Germinal center (tissue), 1 donor: Measurements from ENCODE around the gene KRT76.
"Not testable (repeated sequence)": the region's sequence is repeated elsewhere in the genome, so short reads cannot be mapped to it uniquely, and the experiment has no call there.

Source experiments
- DNase-seq: peaks from one replicate; pipeline ENCODE4 v3.0.0; 2012; ENCODE audit warnings: mixed read lengths, low spot score

KRT76 gene

DNA sequence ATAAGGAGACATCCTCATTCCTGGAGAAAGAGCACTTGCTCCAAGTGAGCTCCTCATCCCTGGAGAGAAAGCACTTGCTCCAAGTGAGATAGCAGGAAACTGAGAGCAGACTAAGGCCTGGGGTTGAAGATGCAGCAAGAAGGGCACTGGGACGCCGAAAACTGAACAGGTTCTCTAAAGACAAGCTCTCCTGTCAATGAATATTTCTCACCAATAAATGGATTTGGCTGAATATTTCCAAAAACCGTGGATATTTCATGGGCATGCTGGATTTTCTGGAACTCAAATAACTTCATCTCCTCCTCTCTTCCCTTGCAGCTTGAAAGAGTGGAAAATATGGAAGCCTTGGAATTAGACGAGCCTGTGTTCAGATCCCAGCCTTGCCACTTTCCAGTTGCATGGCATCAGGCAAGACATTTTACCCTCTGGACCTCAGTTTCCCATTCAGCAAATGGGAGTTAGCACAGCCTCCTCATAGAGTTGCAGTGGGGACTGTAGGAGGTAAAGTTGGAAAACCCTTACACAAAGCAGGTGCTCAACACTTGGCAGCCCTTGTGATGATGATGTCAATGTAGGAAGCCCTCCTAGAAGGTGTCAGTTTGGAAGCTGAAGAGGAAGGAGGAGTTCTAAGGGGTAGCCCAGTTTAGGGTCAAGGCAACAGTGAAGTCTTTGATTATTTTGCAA is 4.4 kb upstream of the KRT76 start:
- no peak for DNase-seq

DNA sequence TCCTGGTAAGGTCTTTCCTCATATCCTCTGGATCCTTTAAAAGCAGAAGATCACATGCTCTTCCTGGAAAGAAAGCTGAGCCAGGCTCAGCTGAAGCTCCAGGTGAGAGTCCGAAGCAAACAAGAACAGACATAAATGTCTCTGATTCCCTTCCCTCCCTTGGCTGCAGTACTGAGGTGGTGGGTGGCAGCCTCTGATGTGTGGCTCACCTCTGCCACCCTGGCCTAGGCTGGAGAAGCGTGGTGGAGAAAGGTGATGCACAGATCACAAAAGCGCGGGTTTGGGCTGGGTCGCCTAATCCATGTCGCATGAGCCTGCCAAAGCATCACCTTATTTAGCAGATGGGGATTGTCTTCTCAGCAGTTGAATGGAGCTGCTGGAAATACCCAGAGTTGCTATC is 2.8 kb upstream of the KRT76 start:
- no peak for DNase-seq

DNA sequence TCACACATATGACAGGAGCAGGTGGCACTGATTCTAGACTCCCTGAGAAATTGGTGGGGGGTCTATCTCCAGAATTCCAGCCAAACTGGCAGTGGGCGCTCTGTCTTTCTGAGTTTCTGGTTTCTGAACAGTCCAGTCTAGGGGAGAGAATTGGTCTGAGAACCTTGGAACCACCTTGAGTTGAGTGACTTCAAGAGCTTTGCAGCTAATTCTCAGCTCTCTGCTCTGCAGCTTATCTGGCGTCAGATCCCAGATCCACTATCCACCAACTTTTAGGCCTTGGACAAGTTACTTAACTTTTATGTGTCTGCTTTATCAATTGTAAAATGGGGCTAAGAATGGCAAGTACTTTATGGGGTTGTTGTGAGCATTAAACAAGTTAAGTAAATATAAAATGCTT is 1.7 kb upstream of the KRT76 start:
- no peak for DNase-seq

DNA sequence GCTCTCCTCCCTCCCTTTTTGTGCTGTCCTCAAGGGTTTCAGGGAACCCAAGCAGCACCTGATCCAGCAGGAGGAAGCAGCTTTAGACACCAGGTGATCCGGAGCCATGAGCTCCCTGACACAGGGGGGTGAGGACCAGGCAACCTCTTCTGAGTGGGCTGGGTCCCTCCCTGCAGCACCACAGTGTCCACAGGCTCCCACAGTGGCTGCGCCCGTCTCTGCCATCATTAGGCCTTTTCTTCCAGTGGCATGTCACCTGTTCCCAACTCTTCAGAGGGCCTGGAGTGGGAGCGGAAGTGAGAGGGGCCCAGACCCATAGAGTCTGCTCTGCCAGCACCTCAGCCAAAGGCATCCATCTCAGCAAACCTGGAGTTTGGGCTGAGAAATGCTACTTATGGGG is 421 bp upstream of the KRT76 start:
- DNase-seq = no peak

DNA sequence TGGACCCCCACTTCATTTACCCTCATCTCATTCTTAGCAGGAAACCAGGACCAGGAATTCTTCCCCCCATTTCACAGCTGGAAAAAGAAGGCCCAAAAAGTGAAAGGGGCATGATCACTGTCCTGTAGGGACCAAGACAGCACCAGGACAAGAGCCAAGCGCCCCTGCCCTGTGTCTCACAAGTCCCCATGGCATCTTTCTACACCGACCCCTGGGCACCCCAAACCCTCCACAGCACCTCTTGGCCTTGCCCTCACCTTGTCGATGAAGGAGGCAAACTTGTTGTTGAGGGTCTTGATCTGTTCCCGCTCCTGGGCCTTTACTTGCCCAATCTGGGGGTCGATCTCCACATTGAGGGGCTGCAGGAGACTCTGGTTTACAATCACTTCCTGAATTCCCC is 710 bp downstream of the KRT76 start:
- DNase-seq = no peak

DNA sequence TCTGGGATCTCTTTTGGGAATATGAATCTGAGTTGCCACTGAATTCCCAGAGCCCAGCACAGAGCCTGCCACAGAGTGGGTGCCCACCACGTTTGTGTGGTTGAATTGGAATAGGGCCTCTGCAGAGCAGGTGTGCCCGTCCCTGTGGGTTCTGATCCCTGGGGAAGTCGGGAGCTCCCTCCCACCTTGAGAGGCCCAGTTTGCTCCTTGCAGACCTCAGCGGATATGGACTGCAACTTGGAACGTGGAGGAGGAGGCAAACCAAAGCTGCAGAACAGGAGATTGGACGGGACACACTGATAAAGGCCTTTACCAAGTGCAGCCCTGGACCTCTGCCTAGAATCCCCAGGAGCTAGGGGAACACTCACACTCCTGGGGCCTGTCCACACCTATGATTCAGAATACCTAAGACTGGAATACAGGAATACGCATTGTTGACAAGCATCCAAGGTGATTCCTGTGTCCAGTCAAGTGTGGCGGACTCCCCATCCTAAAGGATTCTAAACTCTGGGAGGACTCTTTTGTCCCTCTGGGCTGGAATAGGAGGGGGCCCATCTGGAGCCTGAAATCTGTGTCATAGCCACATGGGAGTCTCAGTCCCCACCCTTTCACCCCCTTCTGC is 2.4 kb downstream of the KRT76 start:
- no peak for DNase-seq

DNA sequence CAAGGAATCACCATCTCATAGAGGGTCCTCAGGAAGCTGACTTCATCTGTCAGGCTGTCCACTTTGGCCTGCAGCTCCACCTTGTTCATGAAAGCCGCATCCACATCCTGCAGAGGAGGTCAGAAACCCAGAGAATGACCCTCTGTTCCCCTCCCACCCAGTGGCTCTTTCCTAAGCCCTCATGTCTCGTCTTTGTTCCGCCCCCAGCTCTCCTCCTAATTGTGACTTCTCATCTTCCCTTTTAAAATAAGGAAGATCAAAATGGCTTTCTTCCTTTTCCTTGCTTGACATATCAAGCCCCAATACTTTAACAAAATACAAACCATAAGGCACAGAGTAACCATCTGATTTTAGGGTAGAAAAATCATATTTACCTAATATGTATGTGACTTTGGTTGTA is 4.4 kb downstream of the KRT76 start:
- DNase-seq = no peak

DNA sequence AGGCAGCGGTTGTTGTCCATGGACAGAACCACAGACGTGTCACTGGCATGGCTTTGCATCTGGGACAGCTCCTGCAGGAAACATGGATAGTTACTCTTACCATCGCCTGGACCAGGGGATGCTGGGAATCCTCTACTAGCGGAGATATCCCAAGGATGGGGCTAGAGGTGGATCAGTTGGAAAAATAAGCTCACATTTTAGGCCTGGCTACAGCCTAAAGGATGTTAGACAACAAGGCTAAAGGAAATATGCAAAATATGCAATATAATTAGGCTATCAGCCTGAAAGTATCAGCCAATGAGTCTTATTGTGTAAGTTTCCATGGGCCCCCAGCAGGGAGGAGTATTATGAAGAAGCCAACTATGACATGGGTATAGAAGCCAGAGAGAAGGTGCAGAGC is 5.0 kb downstream of the KRT76 start:
- no peak for DNase-seq

DNA sequence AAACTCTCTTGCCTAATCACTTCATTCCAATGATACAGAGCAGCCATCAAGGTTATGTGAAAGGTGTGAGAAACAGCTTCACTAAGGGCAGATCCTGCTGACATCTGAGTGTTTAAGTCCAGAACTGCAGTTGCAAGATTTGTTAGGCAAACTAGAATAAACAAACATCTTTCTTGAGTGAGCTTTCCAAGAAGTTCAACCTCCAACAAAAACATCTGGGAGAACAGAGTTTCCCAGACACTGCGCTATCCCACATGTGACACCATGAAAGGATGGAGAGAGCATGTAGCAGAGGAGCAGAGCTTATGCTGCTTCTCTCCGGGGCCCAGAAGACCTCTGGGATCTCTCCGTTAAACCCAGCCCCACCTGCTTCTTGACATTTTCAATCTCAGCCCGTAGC is 5.6 kb downstream of the KRT76 start:
- no peak for DNase-seq

DNA sequence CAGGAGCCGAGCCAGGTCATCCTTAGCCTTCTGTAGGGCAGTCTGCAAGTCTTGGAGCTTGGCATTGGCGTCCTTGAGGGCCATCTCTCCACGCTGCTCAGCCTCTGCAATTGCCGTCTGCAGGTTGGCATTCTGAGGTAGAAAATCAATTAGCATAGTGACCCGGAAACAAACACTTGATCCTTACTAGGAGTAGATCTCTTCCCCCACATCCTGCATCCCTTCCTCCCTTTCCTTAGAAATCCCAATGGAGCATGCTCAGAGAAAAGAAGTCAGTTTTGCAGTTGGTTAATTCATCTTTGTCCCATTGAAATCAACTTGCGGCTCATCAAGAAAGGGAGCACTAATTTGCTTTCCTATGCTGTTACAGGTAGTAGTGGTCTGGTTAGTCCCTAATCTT is 6.1 kb downstream of the KRT76 start:
- no peak for DNase-seq

DNA sequence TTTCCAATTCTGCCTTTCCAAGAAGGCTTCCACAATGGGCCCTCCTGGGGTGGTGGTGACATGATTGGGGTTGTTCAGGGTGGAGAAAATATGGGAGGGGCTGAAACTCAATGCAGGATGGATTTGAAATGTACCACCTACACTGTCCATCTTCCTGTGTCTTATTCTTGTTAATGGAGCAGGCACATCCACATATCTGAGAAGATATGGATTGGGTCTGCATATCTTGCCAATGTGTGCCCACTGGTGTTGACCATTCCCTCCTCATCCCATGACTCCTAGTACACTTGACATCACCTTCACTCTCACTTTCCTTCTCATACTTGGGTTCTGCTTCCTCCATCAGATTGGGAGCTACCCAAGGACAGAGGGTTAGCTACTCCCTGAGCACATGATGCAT is 7.2 kb downstream of the KRT76 start:
- DNase-seq = no peak

DNA sequence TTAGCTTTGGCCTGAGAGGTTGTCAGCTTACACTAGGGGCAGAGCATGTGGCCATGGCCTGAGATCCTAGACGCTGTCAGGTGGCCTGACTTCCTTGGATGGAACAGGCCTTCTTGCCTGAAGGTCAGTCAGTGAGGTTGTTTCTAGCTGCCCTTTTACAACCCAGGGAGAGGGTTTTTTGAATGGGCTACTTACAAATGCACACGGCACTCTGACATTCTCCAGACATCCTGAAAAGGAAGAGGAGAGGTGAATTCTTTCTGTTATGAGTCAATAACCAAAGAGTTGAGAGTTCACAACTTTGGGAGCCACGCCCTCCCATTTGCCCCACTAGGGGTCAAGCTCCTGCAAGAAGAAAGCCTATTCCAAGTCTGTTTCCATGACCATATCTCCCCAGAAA is 7.8 kb downstream of the KRT76 start:
- no peak for DNase-seq

DNA sequence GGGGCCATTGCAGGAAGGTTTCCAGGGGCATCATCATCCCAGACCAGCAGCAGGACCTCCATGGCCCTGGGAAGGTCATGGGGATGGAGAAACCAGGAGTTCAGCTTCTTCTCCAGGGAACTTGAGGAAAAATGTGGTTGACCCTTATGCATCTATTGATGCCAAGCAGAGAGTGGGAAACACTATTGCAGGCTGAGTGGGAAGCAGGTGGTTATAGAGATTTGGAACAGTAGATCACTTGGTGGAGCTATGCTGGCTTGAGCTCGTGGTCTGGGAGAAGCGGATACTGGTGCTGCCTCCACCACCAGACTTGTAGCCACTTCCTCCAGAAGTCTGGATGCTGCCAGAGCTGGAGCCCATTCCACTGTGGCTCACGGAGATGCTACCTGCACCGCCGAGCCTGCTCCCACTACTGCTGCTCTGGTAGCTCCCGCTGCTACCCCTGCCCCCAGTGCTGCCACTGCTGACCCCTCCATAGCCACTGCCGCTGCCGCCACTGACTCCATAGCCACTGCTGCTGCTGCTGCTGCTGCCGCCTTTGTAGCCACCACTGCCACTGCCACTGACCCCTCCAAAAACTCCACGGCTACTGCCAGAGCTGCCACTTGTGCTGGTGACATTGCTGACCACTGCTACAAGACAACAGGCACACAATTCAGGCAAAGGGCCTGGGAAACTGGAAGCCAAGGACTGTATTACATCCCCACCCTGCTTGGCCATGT is 8.5 kb downstream of the KRT76 start:
- DNase-seq = no peak

DNA sequence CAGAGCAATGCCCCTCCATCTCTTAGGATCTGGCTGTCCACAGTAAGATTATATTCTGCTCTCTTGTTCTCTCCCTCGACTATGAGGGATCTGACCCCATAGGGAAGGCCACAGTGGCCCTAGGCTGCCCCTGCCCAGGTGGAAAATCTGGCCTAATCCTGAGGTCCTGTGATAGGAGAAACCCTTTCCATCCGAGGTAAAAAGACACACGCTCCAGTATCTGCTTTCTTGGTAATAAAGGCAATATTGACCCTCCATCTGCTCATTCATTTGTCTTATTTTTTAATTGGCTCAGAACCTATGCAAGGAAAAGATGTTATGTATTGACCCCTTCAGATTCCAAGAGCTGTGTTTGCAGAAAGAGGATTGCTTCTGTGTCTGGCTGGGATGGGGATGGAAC is 9.7 kb downstream of the KRT76 start:
- DNase-seq = no peak

DNA sequence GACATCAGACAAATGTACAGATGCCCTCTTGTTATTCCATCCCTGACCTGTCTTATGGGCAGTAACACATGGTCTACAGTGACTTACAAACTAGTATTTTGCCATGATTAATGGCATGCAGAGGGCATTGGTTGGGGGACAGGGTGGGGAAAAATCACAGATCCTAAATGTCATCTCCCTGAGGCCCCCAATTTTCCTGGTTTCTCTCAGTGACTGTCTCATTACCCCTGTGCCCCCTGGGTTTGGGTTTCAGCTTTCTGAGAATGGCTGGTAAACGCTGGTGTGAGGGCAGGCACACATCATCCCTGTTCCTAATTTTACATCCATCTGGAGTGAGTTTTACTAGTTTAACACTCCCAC is 10.1 kb downstream of the KRT76 start:
- no peak for DNase-seq

DNA sequence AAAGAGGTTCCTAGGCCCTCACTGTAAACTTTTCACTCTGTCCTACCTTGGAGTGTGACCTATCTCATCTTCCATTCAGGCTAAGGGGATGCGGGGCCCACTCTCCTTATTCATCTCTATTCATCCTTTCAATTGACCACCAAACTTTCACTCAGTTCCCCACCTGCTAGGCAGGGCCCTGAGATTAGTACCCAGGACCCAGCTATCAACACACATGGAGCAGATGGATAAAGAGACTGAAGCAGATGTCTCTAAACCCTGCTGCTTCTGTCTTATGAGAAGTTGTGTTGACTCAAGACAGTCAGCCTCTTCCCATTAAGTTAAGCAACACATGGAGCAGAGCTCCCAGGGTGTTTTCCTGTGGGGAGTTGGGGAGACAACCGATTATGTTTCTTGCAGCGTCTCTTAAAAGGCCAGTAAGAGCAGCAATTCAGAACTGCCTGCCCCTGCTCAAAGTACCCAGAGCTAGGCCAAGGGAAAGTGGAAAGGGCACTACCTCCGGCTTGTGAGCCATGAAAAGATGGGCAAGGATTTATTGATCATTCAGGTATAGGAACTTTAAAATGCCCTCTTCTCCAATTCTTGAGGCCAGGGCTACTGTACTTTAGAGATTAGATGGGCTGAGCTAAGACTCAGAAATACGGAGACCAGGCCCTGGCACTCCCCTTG is 10.7 kb downstream of the KRT76 start:
- DNase-seq = no peak

DNA sequence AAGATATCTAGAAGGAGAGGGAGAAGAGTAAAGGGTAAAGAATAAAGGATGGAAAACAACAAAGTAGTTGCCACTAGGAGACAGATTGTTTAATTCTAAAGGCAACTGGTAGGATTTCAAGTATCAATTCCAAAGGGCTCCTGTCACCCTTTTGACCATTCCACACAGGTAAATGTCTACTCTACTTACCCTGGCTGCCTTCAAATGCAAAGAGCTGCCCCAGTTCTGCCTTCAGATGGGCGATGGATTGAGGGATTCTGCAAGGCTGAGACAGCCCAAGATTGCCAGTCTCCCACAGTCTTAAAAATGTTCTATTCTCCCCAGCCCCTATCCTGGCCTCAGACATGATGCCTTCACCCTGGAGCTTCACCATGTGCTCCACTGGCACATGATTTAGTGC is 11.4 kb downstream of the KRT76 start:
- DNase-seq = no peak

DNA sequence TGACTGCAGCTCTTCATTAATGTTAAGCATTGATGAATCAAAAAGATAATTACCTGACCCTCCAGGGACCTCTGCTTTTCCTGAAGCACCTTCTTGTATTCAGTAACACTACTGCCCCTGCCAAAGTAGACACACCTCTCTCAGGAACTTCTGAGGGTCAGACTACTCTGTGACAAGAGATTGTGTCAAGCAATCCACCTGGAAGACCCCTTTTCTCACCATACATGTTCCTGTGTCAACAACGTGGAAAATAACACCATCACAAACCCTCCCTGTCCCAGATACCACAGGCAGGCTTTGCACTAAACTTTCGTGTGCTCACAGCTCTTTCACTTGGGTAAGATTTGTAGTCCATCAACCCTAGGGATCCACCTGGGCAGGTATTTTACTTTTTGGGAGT is 13.2 kb downstream of the KRT76 start:
- DNase-seq = no peak

DNA sequence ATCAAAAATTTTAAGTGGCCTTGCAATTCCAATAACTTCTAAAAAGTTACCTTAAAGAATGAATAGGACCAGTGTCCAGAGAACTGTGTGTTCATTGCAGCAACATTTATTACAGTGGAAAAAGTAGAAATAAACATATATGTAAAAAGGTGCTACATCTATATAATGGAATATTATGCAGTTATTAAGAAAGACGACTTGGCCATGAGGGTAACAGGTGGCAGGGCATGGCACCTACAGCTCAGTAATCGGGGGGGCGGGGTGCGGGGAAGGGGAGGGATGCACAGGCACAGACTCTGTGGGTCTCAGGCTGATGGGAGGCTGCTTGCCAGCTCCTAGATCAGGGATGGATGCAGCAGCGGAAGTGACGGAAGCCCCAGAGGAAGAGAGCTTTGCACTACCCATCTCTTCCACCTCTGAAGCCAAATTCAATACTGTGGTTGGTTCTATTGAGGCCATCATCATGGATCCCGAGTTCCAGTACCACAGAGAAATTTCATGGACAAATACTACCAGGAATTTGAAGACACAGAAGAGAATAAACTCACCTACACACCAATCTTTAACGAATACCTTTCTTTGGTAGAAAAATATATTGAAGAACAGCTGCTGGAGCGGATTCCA is 14.0 kb downstream of the KRT76 start:
- no peak for DNase-seq

DNA sequence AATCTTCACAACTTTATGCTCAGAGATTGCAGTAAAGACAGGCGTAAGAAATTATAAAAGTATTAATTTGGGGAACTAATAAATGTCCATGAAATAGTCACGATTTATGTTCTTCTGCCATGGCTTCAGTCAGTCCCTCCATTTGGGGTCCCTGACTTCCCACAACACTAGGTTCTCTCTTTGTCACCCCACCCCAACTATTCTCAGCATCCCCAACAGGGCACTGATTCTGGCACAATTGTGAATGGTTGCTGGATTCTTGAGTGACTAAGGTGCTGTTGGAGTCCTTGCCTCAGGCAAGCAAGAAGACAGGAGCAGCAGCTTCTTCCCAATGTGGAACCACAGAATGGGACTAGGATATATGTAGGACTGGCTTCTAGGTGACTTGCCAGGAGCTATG is 15.3 kb downstream of the KRT76 start:
- DNase-seq = no peak

DNA sequence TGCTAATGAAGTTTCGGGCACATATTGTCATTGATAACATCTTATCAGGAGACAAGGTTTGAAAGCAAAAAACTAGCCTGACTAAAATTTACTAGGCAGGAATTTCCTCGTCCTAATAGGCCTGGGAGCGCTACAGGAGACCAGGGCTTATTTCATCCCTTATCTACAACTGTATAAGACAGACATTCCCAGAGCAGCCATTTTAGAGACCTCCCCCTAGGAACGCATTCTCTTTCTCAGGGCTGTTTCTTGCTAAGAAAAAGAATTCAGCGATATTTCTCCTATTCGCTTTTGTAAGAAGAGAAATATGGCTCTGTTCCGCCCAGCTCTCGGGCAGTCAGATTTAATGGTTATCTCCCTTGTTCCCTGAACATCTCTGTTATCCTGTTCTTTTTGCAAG is 15.9 kb downstream of the KRT76 start:
- DNase-seq = not testable (repeated sequence)

DNA sequence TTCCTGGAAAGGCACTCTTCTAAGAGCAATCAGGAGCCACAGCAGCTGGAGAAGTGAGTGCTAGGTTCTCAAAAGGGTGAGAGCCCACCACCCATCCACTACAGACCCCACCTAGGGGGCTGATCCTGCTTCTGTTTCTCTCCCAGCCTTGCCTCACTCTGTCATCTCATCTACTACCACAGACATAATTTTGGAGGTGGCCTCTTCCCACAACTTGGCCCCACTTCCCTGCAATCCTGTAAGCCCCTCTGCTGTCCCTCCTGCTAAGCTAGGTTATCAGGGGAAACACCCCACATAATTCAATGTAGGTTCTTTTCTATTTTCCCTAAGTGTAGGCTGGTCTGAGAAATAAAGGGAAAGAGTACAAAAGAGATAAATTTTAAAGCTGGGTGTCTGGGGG is 16.5 kb downstream of the KRT76 start:
- DNase-seq = no peak

DNA sequence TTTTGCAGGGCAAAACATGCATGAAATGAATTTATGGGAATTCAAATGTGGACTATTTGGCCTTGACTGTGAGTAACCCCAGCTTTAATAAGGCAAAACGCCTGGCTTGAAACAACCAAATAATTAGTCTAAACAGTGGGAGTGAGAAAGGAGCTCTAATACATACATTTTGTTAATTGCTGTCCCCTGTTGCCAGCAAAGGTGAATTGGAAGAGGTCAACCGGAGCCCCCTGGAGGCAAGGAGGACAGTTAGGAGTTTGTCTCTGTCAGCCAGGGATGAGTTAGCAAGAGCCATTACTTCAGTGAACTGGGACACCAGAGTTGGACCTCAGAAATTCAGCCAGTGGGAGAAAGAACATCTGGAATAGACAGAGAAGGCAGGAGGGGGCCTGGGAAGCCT is 17.4 kb downstream of the KRT76 start:
- no peak for DNase-seq
